Stimulated activated naive CD8-positive, alpha-beta T cell treated with anti-CD3 and anti-CD28 coated beads, Interleukin-15, Interleukin-2, amounts not matched to agents 100 U/mL and 50 U/mL, for 24 hours (primary cell): Measurements from ENCODE around the gene ARHGAP22.

Source experiments
- ATAC-seq: fragments of 150-1000 bp; cut with Tn5 transposase; one replicate; pipeline ENCODE4 v1.10.0; 2021
- DNase-seq: peaks from one replicate; pipeline ENCODE4 v3.0.0; 2021

Gene ARHGAP22

DNA sequence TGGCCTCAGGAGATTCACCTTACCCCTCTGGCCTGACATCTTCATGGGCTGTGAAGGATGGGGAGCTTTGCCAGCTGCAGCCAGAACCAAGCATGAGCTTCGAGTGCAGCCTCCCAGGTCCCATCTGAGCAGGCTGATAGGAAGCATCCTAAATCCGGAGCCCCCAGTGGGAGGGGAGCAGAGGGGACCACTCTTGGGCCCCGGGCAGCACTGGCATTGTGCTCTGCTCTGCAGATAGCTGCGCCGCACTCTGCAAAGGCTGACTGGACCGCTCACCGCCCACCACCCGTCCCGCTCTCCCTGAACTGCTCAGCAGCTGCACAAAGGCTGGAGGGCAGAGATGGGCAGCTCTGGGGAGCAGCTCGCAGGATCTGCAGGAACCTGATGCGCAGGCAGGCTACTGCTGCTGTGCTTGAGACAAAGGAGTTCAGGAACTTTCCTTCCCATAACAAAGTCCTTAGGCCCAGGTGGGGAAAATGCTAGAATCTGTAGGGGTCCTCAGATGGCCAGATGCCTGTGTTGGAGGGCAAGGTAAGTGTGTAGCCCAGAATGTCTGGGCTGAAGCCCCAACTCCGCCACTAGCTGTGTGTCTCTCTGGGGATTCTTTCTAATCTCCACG is 51.8 kb downstream of the ARHGAP22 start:
- ATAC-seq: no peak

GRCh38 chr10:48551861-48552591 is 52.8 kb downstream of the ARHGAP22 start:
- peak; percentile 38 for ATAC-seq
- peak; percentile 21 for DNase-seq

More for the DNA sequence above, 51.8 kb downstream of the ARHGAP22 start:
- no peak for DNase-seq

DNA sequence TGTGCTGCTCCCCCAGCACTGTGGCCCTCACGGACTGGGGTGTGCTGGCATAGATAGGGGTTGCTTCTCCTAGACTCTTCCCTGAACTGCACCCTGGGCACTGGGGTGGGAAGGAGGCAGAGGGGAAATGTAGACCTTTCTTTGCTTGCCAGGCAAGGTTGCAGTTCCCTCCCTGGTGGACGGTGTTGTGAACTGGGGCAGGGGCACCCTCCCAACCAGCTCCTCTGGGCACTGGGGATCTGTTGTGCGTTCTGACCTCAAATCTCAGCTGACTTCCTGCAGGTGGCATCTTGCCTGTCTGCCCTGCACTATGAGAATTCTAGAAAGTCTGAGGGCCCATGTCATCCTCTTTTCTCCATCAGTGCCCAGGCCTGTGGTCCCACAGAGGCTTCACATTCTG is 53.9 kb downstream of the ARHGAP22 start:
- DNase-seq: no peak
- no peak for ATAC-seq

DNA sequence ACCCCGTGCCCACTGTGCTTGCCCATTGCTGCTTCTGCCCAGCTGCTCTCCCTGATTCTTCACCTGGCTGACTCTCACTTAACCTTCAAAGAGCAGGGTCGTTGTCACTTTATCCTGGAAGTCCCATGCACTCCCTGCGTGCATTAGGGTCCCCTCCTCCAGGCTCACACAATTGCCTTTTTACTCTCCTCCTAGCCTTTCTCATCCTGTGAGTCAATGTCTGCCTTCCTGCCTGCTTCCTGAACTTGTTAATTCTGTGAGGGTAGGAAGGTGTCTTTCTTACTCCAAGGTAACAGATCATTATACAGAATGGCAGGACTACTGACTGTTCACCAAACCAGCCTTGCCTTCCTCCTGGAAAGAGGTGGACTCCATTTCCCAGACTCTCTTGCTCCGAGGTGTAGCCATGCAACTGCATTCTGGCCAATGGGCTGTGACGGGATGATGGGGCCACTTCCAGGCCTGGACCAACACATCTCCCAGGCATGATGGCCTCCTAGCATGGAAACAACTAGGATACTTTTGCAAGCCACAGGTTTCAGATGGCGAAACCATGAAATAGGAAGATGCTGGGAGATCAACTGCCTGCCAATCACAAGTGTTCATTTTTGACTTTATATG is 54.7 kb downstream of the ARHGAP22 start:
- no peak for DNase-seq
- no peak for ATAC-seq

- DNase-seq (no peak), ATAC-seq (no peak)
Observed at GRCh38 chr10:48549236-48549635, 55.6 kb downstream of the ARHGAP22 start.

DNA sequence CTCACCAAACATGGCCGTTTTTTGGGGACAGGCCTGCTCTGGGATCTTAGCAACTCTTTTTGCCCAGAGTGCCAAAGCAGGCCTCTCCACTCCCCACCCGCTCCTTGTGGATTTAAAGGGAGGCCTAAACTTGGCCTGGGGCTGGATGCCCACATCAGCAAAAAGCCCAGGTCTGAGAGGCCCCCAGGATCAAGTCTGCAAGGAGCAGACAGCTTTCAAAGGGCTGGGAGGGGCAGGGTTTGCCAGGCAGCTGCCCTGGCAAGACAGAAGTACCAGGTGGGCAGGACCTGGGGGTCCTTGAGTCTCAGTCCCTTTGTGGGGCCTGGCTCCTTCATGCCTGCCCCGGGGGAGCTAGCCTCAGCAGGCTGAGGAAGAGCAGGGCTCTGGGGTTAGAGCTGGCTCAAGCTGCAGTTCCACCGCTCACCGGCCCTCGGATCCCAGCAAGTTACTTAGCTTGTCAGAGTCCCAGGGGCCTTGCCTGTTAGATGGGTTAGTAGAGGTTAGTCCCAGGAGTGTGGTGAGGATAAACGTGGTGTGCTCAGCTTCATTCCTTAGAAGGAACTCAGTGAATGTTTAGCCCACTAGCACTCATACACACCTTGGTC is 56.2 kb downstream of the ARHGAP22 start:
- DNase-seq: no peak
- ATAC-seq: no peak

- DNase-seq: no peak
- no peak for ATAC-seq
Observed at GRCh38 chr10:48547981-48548380, 56.9 kb downstream of the ARHGAP22 start.

DNA sequence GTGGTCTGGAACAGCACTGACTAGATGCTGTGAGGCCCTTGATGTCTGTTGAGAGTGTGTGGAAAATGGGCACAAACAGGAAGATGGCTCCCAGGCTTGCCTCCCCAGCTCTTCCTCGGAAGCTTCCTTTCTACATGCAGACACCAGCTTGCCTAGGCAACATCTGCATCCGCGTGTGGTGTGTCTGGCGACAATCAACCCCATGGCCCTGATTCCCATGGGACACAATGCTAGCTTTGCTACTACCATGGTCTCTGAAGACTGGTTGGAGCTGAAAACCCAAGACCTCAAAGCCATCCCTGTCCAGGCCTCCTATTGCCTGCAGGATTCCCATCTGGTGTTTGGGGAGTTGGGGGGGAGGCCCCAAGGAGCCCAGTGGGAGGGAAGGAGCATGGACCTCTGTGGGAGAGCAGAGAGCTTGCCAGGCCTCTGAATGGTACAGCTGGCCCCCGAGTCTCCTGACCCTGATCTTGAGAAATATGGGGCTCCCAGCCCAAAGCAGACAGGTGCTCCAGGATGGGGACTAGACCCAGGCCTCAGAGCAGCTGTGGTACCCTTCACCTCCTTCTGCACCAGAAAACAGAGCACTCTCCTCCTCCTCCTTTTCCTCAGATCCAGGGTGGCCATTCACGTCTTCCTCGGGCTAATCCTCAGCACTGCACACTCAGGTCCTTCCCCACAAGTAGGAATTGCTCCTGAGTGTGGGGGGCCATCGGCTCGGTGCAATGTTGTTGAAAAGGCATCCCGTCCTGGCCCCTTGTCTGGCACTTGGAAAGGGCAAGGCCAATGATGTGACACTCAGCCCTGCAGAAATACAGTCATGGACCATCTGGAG is 57.6 kb downstream of the ARHGAP22 start:
- ATAC-seq: no peak
- no peak for DNase-seq

DNA sequence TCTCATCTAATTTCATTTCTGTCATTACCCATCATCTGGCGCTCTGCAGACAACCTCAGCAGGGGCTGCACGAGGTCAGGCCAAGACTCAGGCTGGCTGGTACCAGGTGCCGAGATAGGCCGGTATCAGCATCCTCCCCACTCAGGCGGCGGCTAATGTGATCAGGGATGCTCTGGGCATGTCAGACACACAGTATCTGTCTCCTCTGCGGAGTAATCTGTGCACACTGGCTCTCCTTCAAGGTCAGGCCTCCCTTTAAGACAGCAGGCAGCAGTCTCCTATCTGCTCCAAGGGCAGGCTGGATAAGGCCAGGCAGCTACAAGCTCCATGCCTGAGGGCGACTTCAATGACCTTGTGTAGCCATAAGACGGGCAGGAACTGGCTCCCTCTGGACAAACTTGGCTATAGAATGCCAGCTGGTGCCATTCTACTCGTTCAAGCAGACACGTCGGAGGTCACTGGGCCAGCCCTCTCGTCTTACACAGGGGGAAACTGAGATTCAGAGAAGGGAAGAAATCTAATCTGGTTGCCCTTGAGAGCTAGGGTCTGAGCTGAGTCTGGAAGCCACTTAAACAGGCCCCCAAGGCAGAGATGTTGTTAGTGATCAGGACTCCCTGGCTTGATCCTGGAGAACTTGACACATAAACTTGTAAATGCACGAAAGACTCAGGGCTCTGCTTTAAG is 59.3 kb downstream of the ARHGAP22 start:
- no peak for ATAC-seq
- no peak for DNase-seq

DNA sequence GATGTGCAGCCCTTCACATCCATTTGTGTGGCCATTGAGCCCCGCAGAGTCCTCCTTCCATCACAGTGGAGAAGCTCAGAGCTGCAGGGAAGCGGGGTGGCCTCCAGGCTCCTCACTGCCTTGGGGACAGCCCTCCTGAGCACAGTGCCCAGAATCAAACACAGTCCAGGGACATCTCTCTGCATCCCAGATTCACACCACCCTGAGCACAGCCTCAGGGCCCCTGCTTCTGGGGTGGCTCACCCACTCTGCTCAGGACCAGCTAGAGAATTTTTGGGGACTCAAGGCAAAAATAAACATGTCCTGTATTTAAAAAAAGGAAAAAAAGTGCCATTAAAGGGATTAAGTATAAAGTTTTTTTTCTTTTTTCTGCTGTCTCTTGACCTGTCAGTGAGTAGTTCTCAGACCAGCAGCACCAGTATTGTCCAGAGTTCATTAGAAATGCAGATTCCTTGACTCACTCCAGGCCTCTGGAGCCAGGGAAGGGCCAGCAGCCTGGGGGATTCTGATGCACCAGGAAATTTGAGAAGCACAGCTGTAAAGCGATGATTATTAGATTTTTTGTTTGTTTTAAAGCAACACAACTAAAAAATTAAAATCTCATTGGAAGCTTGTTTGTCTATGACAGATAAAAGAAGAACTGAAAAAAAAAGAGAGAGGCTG is 61.6 kb downstream of the ARHGAP22 start:
- peak; percentile 20 for ATAC-seq
- DNase-seq: no peak

DNA sequence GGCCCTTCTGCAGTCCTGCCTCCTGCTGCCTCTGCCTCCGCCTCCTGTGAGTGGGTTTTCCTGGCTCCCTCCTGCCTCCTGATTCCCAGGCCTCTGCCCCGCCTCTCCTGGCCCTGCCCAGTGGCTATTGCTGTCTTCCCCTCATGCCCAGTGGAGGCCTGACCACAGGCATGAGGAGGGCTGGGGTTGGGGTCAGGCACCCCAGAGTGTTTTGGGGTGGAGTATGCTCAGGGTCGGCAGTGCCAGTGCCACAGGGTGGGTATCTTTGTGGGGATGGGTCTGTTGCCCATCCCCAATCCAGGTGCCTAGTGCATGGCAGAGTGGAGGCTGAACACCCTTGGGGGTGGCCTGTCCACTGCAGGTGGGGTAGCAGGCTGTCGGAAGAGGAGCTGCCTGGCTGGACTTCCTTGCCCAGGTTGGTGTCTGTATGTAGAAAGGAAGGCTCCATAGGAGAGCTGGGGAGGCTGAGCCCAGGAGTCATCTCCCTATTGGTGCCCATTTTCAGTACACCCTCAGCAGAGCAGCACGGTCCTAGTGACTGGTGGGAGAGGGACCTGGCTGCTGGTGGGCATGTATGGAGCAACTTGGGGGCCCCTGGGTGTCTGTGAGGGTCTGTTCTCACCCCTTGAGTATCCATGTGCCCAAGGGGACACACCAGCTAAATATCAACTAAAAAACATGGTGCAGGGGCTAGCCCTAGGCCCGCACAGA is 62.2 kb downstream of the ARHGAP22 start:
- ATAC-seq (no peak), DNase-seq (no peak)

DNA sequence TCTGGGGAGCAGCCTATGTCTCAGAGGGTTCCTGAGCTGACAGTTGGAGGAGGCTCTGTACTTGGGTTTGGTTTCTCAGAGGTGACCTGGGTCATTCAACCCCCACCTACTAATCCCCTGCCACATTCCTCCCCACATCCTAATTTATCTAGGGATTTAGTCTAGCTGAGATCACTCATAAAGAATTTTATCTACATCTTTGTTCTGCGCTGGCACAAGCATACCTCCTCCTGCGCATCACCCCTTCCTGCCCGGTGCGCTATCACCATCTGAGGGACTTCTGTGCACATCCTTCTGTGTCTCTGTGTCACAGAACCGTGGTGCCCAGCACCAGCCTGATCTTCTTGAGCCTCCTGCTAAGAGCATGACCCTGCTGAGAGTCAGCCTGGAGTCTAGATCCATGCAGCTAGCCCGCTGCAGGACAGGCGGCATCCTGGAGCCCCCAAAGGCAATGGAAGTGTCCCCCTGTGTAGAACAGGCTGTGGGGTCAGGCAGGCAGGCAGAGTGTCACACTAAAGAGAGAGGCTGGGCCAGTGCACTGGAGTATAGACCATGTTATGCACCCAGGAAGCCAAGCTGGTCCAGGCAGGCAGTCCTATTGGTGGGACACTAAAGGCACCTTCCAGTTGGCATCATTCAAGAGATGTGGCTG is 63.6 kb downstream of the ARHGAP22 start:
- DNase-seq: no peak
- no peak for ATAC-seq

DNA sequence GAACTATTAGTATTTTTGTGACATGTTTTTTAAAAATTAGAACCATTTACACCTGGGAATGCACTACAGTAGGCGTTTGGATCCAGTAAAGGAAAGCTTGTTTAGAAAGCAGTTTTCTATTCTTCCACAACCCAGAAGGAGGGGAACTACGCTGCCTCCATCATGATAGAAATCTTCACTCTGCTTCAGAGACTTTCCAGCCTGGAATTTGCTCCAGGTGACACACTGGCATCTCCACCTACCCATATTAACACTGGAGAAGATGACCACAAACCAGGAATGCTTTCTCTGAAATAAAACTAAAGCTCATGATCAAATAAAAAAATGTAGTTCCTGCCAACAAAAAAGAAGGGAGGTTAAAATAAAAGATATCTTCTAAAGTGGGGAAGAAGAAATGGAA is 66.3 kb downstream of the ARHGAP22 start:
- ATAC-seq (no peak), DNase-seq (no peak)

- no peak for DNase-seq
- ATAC-seq: no peak
Observed at GRCh38 chr10:48536916-48537890, 67.7 kb downstream of the ARHGAP22 start.

GRCh38 chr10:48536156-48536500 is 68.7 kb downstream of the ARHGAP22 start:
- no peak for ATAC-seq
- no peak for DNase-seq

GRCh38 chr10:48535416-48536155 is 69.3 kb downstream of the ARHGAP22 start:
- DNase-seq: no peak
- no peak for ATAC-seq

DNA sequence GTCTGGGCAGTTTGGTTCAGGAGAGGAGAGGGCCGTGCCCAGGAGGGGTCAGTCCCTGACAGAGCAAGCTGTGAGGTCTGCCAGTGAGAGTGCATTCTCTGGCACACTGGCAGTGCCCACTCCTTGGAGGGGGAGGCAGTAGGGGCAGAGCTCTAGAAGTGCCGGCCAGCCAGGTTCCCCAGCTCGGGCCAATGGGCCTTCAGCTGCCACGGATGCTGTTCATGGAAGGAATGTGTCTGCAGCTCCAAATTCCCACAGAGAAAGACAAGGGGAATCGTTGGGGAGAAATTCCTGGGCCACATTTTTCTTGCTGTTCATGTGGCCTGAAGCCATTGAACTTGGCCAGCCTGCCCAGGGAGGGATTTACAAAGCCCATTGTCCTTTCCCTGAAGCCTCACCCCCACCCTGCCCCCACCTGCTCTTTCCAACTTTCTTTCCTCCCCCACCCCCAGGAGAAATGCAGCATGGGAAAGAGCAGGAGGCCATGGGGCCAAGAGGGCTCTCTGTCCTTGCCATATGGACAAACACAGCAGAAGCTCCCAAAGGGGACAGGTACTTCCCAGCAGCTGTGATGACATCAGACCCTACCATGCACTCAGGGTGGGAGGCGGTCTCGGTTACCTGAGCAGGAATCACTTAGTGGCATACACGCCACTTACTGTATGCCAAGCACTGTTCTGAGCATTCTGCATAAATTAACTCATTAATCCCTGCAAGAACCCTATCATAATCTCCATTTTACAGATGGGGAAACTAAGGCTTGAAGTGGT is 70.7 kb downstream of the ARHGAP22 start:
- DNase-seq: no peak

More for the DNA sequence above, 70.7 kb downstream of the ARHGAP22 start:
- no peak for ATAC-seq
